ENCODE results near the gene PPP6R3. TPM values are rescaled to one million over a fixed set of nuclear protein-coding genes. Genes with fewer than 3 reads are reported as not detected.

PPP6R3 gene
- 70.3 and 71.5 TPM in 2 replicates for total RNA-seq

GRCh38 chr11:68460741-68461574 lies at the start of gene PPP6R3:
Gene PPP6R3, plus strand, starts transcription at chr11:68460752. Its CDS starts 76,913 bp downstream, at chr11:68537665.

Other genes with a start within 250 kb of the PPP6R3 start
- gene KMT5B, start 247.5 kb upstream of the PPP6R3 start, total RNA-seq = 10.5 and 12.9 TPM in 2 replicates
- 26.6 and 27.9 TPM in 2 replicates for gene C11orf24, start 188.8 kb upstream of the PPP6R3 start, total RNA-seq
- 6.9 and 7.3 TPM in 2 replicates for gene LRP5, start 148.2 kb upstream of the PPP6R3 start, total RNA-seq
- gene GAL, start 223.8 kb downstream of the PPP6R3 start, total RNA-seq = 6.8 and 9.1 TPM in 2 replicates

Measured in mammary microvascular endothelial cell (primary cell).